CD4-positive, alpha-beta T cell treated with Interleukin-15 for 4 hours (primary cell): ENCODE measurements around the gene ILDR1.

Experiments used
- DNase-seq: peaks from one replicate; pipeline ENCODE4 v3.0.0-alpha.2; 2020; ENCODE audit warnings: low spot score

ILDR1 gene

DNA sequence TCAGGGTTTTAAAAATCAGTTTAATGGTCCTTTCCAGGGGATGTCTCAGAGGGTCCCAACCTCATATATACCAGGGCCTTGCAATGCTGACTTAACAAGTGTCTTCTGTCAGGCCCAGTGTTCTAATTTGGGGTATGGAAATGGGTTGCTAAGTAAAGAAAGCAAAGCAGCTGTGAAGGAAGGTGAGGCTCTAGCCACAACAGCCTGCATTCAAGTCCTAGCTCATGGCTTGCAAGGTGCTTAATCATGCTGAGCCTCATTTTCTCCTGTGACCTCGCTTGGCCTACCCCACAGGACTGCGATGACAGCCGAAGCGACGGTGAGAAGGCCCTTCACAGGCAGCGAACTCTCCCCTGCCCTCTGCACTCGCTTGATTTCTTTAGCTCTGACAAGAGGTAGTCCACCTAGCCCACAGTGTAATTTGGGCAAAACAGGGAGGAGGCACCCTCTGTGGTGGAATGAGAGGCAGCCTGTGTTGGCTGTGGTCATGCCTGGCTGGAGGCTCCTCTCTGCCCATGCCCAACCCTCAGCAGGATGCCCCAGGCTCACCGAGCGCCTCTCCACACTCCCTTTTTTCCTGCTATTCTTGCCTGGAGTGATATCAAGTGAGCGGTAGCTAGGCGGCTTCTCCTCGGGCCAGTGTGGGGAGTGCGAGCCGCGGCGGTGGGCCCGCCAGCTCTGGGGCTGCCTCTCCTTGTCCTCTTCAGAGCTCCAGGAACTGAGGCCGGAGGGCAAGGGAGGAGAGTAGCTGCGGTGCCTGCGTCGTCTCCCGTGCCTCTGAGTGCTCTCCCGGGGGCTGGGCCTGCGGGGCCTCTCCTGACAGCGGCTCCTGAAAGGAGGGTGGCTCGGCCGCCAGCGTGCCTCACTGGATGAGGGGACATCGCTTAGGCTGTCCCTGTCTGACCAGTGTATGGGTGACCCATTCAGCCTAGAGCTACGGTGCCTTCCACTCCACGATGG lies 29.2 kb downstream of the ILDR1 start:
- no peak for DNase-seq

DNA sequence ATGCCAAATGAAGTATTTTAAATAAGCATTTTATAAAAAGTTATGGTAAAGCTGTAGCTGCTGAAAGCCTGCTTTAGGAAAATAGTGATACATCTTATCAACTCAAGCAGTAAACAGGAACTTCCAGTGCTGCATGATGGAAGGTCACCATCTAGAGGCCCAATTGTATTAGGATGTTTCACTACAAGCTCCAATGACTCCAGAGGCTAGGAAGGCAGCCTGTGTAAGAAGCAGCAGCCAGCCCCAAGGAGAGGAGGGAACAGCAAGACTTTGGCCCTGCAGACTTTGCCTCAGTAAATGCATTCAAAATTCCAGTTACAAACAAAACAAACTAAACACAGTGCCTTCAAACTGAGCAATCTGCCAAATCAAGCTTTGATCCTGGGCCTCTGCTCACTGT lies 32.1 kb downstream of the ILDR1 start:
- no peak for DNase-seq

DNA sequence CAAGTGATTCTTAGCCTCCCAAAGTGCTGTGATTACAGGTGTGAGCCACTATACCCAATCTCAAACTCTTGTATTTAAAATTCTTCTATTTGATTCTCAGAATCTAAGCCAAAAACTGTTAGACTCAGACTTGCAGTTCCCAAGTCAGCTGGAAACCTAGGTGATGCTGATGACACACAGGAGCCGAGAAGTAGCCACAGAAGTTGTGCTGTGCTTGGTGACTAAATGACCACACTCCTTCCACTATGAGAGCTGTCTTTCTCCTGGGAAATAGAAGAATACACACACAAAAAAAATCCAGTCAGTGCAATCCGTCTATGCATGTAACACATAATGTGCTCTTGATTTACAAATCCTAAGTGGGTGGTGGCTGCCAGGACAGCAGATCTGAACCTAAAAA lies 33.9 kb downstream of the ILDR1 start:
- DNase-seq = no peak

DNA sequence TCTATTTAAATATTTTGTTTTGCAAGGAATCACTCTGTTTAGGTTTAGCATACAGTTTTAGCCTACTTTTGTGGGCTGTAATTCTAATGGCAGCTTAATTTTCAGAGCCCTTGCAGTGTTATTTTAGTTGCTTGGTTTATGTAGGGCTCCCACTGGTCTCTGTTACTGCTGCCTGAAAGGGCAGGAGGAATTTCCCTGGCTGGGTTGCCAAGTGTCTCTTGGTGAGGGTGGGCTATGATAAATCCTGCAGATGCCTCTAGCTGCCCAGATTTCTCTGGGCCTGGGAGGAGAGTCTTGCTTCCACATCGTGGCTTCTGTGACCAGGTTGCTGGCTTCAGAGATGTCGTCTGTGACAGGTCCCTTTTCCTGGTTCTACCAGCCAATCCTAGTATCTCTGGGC lies 36.2 kb downstream of the ILDR1 start:
- no peak for DNase-seq

DNA sequence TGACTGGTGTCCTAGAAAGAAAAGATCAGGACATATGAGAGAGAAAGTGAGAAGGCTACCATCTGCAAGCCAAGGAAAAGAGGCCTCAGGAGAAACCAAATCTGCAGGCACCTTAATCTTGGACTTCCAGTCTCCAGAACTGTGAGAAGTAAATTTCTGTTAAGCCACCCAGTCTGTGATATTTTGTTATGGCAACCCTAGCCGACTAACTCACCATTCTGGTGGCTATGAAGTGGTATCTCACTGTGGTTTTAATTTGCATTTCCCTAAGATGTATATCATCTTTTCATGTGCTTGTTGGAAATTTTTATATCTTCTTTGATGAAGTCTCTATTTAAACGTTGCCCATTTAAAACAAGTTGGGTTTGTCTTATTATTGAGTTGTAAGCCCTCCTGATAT lies 40.6 kb downstream of the ILDR1 start:
- no peak for DNase-seq

DNA sequence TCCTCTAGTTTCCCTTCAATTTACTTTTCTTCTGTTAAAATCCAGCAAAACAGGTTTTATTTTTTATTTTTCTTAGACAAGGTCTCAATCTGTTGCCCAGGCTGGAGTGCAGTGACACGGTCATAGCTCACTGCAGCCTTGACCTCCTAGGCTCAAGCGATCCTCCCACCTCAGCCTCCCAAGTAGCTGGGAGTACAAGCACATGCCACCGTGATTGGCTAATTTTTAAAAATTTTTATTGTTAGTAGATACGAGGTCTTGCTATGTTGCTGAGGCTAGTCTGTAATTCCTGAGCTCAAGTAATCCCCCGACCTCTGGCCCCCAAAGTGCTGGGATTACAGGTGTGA lies 41.6 kb downstream of the ILDR1 start:
- DNase-seq = no peak

DNA sequence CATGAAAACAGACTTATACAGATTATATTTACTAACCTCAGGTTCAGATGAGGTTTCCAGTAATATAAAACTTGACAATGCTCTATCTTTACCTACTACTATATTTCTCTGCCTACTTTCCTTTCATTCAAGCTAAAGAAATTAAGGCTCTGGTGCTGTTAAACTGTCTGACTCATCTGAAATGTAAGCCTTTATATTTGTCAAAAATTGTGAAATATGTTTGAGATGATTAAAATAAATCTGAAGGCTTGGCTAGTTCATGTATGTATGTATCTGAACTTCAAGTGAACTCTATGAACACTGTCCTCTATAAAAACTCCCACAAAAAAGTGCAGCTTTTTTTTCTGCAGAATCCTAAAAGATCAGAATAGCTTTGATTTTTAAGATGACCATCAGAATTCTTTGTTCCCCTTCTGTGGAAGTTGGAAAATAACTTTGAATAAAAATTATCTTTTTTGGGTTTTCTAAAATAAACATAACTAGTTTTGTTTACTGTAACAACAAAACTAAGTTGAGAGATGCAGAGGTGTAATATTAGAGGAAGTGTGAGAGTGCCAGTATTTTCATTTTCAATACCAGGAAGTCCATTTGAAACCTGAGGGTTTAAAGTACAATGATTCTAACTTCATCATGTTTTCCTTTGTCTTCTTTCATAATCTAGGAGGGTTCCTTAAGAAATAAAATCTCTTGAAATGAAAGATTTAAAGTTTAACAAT lies 42.2 kb downstream of the ILDR1 start:
- no peak for DNase-seq

DNA sequence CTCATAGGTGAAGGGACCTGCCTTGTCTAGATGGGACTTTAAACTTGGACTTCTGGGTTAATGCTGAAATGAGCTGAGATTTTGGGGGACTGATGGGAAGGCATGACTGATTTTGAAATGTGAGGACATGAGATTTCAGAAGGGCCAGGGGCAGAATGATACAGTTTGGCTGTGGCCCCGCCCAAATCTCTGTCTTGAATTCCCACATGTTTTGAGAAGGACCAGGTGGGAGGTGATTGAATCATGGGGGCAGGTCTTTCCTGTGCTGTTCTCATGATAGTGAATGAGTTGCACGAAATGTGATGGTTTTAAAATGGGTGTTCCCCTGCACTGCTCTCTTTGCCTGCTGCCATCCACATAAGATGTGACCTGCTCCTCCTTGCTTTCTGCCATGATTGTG lies 42.8 kb downstream of the ILDR1 start:
- no peak for DNase-seq

DNA sequence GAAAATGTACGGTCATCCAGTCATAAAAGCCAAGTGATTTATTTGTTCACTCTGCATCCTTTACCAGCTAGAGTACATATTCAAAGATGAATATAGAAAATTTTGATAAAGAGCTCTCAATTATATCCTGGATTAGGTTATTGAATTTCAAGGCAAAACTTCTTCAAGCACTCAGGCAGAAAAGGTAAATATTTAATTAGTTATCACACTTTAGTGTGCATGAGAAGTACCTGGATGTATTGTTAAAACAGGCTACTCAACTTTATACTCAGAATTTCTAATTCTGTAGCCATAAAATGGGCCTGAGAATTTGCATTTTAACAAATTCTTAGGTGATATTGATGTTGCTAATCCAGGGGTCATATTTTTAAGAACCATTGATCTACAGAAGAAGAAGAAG lies 45.3 kb downstream of the ILDR1 start:
- DNase-seq = no peak

DNA sequence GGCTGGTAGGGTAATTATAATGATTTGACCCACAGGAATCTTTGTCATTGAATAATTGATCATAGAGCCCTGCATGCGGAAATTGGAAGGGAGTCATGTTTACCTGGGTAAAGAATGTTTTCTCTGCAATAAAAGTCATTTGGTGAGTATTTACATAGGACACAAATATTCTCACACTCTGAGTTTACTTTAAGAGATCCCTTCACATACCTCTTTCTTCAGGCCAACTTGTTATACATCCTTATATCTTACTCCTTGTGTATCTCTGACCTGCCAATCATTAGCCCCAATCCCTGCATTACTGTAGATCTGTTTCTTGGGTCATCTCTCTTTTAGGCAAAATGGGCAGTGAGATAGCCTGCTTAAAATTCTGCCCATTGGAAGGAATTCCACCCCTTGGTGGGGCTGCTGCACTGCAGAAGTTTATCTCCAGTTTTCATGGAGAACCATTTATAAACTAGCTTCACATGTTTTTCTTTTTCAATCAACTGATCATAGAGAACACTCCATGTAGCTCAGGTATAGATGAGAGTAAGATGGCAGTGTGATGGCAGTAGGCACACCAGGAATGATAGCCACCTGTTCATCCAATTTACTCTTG lies 46.2 kb downstream of the ILDR1 start:
- no peak for DNase-seq

DNA sequence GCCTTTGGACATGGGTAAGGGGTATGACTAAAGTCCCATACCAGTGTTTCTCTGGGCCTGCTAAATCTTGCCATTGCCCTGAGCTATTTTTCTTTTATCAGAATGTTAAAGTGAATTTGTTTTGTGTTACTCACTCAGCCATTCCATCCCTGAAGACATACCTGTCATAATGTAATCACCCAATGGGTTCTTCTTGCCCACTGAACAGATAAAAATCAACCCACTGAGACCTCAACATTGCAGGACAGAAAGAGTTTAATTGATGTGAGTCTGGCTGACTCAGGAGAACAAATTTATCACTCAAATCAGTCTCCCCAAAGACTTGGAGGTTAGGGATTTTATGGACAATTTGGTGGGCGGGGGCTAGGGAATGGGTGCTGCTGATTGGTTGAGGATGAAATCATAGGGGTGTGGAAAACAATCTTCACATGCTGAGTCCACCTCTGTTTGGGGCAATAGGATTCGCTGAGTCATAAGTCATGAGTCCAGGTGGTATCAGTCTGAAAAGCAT lies 47.4 kb downstream of the ILDR1 start:
- no peak for DNase-seq

DNA sequence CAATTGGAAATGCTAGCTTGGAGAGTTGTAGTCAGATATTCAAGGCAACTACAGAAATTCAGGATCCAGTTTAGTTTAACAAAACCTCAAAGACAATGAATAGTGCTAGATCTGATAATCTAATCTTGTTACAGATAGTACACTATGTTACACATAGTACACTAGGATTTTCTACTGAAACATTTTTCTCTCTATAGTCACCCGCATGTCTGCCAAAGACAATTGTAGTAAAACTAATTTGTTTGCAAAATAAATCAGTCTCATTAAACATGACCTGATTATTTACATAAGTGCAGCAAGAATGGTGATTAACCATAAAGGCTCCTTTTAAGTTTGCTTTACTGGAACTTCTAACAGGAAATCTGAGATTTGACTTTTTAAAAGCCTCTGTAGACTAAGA lies 52.0 kb downstream of the ILDR1 start:
- DNase-seq = no peak

DNA sequence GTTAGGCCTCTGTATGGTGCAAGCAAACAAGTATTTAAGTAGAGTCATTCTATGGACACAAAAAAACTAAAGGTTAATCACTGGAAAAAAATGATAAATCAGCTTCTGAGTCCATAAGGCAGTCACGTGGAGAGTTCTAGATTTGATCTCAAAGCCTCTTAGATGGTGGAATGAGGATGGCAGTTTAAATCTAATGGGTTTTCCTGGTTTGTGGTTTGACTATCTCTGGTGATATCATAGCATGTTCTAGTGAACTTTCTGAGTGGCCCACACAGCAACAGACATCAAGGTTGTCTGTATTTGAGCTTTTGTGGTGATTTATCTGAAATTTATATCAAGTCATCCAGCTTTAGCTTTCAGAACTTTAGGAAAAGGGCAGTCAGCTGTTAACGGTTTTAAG lies 52.4 kb downstream of the ILDR1 start:
- no peak for DNase-seq

DNA sequence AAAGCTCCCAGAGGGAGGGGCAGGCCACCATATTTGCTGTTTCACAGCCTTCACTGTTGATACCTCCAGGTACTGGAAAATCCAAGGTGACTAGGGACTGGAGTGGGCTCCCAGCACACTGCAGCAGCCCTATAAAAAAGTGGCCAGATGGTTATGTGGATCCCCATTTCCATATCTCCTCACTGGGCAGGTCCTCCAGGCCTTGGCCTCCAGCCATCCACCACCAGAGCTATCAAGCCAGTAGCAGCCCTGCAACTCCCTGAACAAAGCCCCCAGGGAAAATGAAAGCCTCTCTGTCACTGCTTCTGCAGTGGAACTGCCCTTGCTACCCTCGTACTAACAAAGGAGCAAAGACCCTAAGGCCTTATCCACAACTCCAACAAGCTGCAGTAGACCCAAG lies 58.4 kb downstream of the ILDR1 start:
- DNase-seq = no peak

DNA sequence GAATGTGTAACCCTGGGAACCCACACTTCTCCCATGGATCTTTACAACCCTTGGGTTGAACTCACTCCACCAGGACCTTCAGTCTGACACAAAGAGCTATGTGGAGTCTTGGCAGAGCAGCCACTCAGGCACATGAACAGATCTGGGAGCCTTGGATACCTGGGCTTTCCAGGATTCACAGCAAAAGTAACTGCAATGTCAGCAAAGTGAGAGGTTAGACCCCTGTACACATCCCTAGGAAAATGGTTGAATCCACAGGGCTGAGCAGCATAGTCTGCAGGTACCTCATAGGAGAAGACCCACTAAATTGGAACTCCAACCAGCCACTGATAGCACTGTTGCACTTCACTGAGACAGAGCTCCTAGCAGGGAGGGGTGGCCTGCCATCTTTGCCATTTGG lies 59.6 kb downstream of the ILDR1 start:
- DNase-seq = no peak

DNA sequence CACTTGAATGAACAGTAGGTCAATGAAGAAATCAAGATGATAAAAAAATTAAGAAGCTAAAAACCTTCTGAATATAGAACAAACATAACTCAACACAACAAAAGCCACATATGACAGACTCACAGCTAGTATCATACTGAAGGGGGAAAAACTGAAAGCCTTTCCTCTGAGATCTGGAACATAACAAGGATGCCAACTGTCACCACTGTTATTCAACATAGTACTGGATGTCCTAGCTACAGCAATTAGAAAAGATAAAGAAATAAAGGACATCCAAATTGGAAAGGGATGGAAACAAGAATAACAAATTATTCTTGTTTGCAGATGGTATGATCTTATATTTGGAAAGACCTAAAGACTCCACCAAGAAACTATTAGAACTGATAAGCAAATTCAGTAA lies 60.8 kb downstream of the ILDR1 start:
- no peak for DNase-seq

DNA sequence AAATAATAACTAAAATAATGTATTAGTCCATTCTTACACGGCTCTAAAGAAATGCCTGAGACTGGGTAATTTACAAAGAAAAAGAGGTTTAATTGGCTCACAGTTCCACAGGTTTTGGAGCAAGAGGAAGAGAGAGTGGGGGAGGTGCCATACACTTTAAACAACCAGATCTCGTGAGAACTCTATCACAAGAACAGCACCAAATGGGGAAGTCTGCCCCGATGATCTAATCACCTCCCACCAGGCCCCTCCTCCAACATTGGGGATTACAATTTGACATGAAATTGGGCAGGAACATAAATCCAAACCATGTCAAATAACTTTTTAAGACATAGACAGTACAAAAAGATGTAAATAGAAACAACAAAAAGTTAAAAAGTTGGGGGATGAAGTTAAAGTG lies 63.2 kb downstream of the ILDR1 start:
- no peak for DNase-seq

DNA sequence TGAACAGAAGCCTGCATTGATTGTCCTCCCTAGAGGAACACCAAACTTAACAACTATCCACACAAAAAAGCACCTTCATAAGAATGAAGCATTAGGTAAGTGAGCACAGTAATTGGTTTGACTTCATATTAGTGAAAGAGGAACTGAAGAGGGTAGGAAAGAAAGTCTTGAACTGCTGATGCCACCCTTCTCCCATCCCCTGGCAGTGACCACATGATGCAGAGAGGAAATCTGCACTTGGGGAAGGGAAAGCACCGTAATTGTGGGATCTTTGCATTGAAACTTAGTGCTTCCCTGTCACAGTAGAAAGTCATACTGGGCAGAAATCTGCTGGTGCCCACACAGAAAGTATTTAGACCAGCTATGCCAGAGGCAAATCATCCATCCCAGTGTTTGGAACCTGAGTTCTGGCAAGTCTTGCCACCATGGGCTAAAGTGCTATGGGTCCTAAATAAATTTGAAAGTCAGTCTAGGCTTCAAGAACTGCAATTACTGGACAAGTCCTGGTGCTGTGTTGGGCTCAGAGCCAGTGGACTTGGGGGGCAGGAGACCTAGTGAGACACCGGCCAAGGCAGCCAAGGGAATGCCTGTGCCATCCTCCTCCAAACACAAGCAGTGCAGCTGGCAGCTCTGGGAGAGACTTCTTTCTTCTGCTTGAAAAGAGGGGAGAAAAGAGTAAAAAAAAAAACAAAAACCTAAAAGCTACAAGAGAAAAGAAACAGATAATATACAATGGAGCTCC lies 64.2 kb downstream of the ILDR1 start:
- DNase-seq = no peak

DNA sequence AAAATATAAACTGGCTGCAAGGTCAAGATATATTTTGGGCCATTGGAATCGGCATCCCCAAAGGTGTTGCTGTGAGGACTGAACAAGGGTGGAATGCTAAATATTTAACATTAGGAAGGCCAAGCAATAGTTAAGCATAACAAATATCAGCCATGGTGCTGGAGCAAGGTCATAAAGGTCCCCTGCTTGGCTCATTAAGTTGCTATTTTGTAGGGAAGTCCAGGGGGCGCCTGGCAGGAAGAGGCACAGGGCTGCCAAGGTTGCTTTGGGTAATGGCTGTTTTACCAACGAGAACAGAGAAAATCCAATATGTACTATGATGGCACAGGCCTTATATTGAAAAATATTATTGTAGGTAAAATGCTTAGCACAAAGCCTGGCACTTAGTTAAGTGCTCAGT lies 65.7 kb downstream of the ILDR1 start:
- DNase-seq = no peak

DNA sequence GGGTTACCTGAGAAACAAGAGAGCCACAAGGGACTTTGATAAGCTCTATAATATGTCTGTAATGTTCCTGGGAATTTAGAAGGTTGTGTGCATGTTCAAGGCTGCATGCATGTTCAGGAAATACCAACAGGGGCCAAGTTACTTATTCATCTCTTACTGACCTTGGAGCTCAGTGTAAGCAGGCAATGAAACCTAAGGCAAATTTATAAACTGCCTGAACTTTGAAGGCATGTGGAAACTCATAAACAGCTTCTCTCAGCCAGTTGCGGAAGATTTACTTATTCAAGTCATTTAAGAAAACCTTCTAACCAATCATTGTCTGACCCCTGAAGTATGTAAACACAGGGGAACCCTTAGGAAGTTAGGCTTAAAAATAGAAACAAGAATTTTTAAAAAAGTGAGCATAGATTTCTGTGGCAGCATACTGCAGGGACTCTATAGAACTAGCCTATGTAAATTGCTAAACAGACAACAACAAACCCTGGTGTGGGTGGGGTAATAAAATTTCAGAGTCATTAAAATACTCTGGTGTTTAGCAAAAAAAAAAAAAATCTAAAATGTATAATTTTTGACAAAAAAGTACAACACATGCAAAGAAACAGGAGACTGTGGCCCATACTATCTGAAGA lies 70.6 kb downstream of the ILDR1 start:
- DNase-seq = no peak

DNA sequence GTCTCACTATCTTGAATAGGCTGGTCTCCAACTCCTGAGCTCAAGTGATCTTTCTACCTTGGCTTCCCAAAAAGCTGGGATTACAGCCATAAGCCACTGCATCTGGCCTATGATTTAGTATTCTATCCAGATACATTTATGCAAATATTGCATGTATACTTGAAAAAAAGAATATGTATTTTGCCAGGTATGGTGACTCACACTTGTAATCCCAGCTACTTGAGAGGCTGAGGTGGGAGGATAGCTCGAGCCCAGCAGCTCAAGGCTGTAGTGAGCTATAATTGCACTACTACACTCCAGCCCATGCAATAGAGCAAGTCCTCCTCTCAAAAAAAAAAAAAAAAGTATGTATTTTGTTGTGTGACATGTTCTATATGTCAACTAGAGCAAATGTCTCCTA lies 73.4 kb downstream of the ILDR1 start:
- no peak for DNase-seq

DNA sequence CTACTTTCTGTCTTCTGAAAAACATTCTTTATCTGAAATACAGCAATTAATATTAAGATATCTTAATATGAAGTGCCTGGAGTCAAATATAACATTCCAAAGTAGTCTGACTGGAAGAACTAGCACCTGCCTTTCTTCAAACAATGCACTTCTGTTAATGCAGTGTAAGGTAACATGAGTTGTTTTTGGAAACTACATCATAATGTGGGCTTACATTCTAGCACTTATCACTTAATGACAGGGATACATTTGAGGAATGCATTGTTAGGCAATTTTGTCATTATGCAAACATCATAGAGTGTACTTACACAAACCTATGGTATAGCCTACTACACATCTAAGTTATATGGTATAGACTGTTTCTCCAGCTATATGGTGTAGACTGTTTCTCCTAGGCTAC lies 78.6 kb downstream of the ILDR1 start:
- DNase-seq = no peak
